Stomach (tissue), 4 donors: ENCODE measurements around the gene DOCK2.

Experiments
- CTCF ChIP-seq, 7 experiments: fragments of 450-650 bp in 4 of 7; fragments of 200-600 bp in 3 of 7; sonication (generic) in 3 of 7; IDR thresholded peaks; one replicate each; pipeline ENCODE4 v1.5.1; 2016 to 2019; ENCODE audit warnings: antibody characterized with exemption in 7 of 7, control low read depth in 2 of 7, mild to moderate bottlenecking in 1 of 7
- EP300 ChIP-seq: sonication (generic); formaldehyde crosslinking; IDR thresholded peaks from one replicate; pipeline ENCODE4 v1.6.1; 2017; ENCODE audit warnings: antibody characterized with exemption

- TF ChIP-seq CTCF (IDR thresholded peaks at IDR 0.05): no peak
- no peak for TF ChIP-seq EP300
Measured at GRCh38 chr5:169595172-169595820, 41.8 kb upstream of the DOCK2 start.
